ENCODE measurements around the gene RRAGC.
"Not testable (repeated sequence)": the region's sequence is repeated elsewhere in the genome, so short reads cannot be mapped to it uniquely, and the experiment has no call there.

RRAGC gene

DNA sequence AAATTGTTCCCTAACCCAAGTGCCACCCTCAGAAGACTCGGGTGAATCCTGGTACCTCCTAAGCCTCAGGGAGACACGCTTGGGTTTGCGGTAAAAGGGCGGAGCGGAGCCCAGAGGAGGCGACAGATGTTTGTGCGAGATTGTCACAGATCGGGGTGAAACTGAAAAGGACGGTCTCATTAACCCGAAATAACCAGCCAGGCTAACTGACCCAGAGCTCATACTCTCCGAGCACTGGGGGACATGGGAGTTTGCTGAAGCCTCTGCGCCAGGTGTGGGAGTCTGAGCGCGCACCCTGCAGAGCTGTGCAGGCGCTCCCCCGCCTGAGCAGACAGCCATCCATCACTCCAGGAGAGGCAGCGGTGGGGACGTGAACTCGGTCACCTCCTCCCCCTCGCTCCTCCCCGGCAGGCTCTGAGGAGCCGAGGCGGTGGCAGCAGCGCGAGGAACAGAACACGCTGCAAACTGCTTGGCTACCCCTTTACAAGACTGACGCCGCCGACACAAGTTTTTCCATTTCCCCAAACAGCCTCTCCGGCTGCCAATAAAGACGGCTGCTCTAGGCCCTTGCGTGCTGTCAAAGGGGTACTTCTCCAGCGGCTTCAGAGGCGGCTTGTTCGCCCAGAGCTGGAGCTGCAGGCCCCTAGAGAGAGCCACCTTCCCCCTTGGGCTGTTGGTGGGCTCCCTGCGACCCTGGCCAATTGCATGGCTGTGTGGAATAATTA, 43.5 kb downstream of the RRAGC start:
- DNase-seq: no peak

DNA sequence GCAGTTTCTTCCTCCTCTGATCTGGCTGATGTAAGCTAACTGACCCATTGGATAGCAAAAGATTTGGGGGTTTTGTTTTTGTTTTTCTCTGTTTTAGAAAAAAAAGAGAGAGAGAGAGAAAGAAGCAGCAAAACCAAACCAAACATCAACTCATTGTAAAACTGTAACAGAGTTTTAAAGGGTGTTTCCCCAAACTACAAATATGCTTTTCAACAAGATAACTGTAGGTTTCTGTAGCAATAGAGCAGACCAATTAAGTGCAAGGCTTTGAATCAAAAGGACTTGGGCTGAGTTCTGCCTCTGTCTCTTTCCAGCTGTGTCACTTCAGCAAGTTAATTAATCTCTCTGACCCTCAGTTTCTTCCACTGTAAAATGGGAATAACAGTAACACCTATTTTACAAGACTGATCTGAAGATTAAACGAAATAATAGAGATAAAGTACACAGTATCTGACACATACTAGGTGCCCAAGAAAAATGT, 44.5 kb downstream of the RRAGC start:
- DNase-seq: no peak

DNA sequence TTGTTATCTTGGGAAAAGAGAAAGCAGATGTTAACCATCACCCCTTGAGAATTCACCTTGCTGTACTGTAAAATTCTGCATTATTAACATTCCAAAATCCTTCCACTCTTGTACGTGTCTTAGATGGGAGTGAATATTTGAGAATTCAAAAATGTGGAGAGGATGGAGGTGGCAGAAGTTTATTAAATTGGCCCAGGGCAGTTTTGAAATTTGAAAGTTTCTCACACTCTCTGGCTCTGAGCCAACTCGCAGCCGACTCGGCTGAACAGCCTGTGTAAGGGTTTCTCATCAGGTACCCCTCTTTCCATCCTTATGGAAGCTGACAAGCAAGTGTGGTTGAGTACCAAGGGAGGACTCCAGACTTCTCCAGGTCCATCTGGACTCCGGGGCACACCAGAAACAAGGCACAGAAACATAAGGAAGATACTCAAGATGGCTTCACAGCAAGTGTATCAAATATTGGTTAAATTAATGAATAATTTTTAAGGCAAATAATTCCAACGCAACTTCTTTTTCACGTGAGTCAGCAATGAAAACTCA, 45.1 kb downstream of the RRAGC start:
- no peak for DNase-seq

DNA sequence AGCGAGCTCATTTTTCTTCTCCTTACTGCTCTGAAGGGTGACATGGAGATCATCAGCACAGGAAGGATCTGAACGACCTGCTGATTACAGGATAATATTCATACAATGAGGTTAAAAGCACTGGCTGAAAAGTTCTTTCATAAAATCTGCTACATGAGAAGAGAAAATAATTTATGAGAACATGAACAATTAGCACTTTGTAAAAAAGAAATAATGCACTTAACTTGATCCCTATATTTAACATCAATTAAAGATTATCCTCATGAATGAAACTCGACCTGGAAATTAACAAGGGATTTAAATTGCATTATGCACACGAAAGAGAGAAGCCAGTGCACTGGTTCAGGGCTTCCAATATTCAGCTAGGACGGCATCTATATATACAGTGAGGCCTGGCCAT, 46.6 kb downstream of the RRAGC start:
- DNase-seq: no peak

DNA sequence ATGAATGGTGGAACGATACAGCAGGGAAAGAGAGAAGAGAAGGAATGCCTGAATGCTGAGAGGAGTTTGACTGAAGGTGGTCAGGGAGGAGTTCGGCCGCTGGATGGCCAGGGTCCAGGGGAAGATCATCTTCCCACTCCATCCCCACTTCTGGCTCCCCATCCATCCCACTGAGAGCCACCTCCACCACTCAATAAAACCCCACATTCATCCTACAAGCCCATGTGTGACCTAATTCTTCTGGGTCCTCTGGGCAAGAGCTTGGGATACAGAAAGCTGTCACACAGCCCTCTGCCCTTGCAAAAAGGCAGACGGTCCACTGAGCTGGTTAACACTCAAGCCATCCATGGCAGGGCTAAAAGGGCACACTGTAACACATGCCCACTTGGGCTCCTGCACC, 48.1 kb downstream of the RRAGC start:
- DNase-seq: not testable (repeated sequence)

DNA sequence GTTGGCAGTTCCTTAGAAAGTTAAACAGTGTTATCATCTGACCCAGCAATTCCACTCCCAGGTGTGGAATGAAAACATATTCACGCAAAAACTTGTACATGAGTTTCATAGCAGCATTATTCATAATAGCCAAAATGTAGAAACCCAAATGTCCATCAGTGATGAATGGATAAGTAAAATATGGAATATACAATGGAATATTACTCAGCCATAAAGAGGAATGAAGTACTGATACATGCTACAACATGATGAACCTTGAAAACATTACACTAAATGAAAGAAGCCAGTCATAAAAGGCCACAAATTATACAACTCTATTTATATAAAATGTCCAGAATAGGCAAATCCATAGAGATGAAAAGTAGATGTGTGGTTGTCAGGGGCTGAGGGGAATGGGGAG, 53.5 kb downstream of the RRAGC start:
- no peak for DNase-seq

DNA sequence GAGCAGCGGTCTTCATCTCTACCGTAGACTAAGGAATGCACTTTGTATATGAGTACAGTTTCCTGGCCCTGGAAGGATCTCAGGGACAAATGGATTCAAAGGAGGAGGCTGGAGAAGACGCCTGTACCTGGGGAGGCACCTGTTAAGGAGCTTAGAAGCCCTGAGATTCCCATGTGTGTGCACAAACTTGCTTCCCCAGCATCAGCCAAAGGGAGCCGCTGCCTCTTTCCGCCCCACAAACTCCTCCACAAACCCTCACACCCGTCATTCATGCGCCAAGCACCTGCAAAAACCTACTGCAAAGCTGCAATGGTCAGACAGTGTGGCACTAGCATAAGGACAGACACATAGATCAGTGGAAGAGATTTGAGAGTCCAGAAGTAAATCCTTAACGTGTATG, 54.5 kb downstream of the RRAGC start:
- DNase-seq: no peak

DNA sequence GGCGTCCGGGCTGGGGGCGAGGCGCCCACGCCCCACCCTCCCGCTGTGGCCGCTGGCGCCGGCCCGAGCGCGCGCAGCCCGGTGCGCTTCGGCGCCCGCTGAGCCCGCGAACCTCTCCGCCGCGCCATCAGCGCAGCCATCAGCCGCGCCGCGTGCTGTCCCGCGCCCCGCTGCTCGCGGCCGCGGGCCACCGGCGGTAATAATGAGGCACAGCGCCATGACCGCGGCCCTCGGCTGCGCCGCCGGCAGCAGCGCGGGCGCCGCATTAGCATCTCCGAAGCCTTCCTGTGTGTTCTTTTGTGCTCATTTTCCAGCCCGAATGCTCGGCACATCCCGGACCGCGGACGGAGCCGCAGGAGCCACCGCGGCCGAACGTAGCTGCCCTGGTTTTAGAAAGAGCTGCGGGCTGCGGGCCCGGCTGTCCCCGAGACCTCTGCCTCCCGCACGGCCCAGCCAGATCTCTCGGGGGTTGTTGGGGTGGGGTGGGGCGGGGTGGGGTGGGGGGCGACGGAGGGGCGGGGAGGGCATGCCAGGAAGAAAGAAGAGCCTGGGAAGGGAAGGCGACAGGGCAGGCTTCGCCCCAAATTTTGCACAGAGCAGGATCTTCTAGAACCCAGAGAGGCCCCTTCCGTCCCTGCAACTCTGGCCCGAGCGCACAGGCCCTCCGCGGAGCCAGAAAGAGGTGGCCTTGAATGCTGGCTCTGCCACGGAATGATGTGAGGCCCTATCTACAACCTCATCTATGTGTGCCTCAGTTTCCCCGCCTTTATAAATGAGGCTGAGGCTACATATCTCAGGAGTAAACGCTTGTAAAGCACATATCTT, 55.3 kb downstream of the RRAGC start:
- DNase-seq: no peak

DNA sequence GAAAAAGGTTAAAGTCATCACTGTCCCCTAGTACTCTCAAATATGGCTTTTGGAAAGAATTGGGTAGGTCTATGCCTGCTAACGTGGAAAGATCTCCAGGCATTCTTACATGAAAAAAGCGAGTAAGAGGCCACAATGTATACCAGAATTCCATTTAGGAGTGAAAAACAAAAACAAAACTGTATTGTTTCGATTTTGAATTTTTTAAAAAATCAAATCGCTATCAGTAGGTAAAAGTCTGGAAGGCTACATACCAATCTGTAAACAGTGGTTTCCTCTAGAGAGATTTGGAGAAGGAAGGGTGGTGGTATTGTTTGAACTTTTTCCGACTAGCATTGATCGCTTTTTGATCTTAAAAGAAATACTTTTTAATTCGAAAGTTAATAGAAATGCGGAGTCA, 55.9 kb downstream of the RRAGC start:
- DNase-seq: no peak

DNA sequence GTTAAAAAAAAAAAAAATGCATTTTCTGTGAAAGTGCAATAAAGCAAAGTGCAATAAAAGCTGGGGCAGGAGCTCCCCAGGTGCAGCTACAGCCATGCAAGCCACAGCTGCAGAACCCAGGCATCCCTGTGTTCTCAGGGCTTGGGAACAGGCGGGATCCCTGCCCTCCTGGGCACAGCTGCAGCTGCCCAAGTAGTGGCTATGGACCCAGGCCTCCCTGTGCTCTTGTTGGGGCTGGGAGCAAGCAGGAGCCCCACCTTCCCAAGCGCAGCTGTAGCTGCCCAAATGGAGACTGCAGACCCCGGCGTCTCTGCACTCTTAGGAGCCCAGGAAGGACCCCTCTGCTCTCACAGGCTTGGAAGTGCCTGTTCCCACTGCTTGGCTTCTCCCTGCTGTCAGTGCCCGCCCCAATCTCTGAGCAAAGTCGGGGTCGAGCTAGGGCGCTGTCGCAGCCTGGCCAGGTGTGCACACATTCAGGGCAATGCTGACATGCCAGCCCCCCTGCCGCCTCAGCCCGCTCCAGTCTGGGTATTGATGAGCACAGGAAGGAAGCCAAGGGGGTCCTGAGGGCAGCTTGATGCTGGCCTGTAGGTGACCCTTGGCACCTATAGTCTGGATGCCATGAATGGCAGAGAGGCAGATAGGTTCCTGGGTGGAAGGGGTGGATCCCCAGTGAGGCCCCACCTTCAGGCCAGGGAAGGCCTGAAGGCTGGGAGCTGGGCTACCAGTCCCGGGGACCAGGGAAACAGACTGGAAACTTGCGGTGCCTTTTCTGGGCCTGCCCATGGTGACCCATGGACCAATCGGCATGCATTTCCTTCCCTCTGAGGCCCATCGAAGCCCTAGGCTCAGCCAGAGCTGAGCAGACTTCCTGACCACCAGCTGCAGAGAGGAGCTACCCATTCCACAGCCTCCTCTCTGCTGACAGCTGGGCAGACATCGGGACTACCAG, 58.6 kb downstream of the RRAGC start:
- DNase-seq: no peak

DNA sequence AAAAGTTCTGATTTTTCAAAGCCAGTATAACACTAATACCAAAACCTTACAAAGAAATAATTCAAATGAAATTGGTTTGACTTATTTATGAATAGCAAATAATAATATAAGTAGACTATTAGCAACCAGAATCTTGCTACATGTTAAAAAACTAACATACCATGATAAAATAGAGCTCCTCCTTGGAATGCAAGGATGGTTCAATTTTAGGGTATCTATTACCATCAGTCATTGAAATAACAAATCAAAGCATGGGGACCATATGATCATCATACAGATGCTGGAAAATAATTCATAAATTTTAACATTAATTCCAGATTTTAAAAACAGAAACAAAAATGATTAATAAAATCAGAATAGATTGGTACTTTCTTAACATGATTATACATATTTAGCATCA, 66.3 kb downstream of the RRAGC start:
- DNase-seq: no peak

DNA sequence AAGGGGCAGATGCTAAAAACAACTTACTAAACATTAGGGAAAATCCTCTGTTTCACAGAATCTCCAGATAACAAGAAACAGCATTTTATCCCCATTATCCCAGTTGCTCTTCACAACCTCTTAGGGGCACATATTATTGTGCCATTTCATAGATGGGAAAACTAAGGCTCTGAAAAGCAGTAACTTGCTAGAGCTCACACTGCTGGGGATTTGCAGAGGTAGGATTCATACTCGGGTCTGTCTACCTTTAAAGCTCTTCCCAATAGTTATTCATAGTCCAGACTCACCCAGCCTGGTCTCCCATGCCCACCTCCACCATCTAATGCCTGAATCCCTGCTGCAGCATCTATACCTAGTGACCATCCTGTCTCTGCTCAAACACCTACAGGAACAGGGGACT, 67.7 kb downstream of the RRAGC start:
- DNase-seq: no peak

DNA sequence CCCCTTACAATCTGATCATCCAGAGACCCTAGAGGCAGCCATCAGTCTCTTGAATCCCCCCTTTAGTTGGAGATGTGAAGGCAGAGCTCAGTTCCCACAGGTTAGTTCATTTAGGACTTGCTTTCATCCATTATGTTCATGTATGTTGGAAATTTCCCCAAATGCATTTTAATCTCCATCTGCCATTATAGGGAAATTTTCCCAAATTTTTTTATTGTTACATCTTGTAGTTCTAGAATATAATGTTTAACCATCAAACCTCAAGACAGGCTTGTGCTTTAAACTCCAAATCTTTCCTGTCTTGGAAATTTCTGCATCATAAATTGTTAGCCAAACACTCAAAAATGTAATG, 68.4 kb downstream of the RRAGC start:
- DNase-seq: no peak

DNA sequence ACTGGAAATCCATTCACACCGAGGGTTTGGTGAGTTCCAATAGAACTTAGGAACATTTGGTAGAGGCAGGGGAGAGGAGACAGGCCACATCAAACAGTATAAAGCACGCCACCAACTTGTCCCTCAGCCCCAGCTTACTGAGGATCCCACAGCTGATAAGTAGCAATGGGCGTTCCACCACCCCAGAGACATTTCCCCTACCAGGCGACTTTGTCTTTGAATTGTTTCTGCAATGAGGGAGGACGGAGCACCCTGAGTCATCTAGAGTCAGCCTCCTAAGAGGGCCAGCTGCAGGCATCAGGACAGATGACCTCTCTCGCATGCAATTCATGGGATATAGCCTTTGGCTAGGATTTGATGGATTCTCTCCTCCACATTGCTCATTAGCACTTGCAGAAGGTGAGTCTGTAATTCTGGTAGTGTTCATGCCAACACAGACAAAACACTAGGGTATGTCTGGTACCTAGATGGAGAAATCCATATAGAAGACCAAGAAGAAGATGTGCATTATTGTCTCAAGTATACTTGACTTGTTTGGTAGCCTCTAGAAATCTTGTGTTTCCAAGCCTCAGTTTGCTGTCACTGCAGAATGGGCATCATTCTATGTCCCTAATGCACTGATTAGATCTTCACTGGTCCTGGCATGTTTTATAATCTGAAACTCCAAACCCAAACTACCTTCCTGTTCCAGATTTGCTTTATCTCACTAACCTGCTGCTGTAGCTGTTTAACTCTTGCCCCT, 69.0 kb downstream of the RRAGC start:
- DNase-seq: no peak

DNA sequence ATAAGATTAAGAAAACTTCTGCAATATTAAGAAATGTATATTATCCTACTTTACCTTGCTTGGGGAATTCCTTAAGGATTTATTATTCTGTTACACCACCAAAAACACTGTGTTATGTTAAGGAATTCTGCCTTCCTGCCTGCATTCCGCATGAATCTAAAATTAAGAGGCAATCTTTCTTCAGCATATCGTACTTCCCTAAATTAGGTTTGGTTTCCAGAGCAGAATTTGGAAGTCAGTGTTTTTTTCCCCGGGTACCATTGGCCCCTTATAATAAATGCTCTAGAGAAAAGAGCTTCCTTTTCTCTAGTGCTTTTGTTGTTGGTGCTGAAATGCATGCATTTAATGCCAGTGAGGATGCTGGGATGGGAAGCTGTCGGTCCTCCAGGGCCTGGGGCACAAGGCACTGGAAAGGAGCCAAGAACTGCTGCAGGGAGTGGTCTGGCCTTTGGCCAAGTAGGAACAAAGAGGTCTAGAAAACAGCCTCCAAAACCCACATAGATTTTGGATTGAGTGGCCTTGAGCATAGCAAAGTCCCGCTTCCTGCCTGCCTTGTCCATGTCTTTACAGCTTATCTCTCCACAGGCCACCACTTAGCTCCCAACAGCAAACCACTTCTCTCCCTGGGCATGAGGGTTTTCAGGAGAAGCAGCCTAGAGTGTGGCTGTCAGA, 69.9 kb downstream of the RRAGC start:
- no peak for DNase-seq

DNA sequence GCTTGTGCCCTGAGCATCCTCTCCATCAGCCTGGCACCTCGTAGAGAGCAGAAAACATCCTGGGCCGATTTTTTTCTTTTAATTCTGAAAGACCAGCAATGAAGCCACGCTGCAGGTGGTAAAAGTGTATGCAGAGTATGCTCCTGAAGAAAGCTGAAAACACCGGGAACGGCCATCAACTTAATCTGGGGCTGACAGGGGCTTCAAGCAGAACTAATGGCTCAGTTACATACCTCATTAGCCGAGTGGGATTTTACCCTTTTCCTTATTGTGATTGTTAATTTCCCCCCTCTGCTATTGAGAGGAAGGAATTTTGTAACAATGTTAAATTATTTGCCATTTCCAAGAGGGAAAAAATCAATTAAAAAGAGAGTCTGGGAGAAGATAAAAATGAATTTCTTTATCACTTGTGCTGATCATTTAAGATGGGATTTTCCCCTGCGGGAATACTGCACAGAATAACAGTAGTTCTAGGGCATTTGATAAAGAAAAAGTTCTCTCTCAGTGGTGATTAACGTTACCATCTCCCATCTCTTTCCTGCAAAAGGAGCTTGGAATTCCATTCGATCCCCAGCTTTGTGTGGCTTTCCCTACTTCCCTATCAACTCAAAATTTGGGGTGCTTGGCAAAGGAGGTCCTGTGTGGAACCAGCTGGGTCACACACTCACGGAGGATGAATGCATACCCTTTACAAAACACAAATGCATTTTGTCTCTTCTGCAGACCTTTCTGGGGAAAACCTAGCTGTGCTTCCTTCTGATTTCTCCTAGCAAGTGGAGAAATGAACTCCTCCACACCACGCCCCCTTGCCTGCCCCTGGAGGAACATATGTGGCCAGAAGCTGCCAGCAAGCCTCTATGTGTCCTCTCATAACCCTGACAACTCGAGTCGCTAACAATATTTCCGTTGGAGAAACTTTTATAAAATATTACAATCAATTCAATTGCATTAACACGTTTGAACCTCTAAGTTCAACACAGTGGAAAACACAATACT, 70.9 kb downstream of the RRAGC start:
- no peak for DNase-seq
